Thymus (tissue), 11 donors: ENCODE measurements around the gene YBX1. TPM values are rescaled to one million over a fixed set of nuclear protein-coding genes. Genes with fewer than 3 reads are reported as not detected.

Experiments
- DNase-seq, 9 donors: peaks; one replicate each; pipeline ENCODE4 v3.0.0-alpha.2; 2013; ENCODE audit warnings: low spot score in 9 of 9, low read depth in 6 of 9, missing footprints in 1 of 9
- H3K27ac ChIP-seq, 2 donors: one replicate each; pipeline ENCODE4 v1.5.1; 2013; ENCODE audit warnings: control low read depth in 1 of 2, low read depth in 1 of 2, low read length in 1 of 2, mild to moderate bottlenecking in 1 of 2, moderate library complexity in 1 of 2
- H3K27me3 ChIP-seq, 2 donors: one replicate each; pipeline ENCODE4 v1.5.1; 2013; ENCODE audit warnings: low read length in 1 of 2; ENCODE audit not compliant: control insufficient read depth in 2 of 2, insufficient read depth in 1 of 2
- H3K36me3 ChIP-seq, 2 donors: one replicate each; pipeline ENCODE4 v1.5.1; 2013; ENCODE audit warnings: low read length in 1 of 2, mild to moderate bottlenecking in 1 of 2, moderate library complexity in 1 of 2; ENCODE audit not compliant: control insufficient read depth in 2 of 2, insufficient read depth in 2 of 2
- H3K4me1 ChIP-seq, 2 donors: one replicate each; pipeline ENCODE4 v1.5.1; 2013; ENCODE audit warnings: low read length in 2 of 2; ENCODE audit not compliant: control insufficient read depth in 2 of 2, insufficient read depth in 2 of 2
- H3K4me3 ChIP-seq, 2 donors: one replicate each; pipeline ENCODE4 v1.5.1; 2013; ENCODE audit warnings: low read length in 2 of 2, control low read depth in 1 of 2, mild to moderate bottlenecking in 1 of 2
- H3K9me3 ChIP-seq, 2 donors: one replicate each; pipeline ENCODE4 v1.5.1; 2013; ENCODE audit warnings: low read length in 1 of 2, mild to moderate bottlenecking in 1 of 2; ENCODE audit not compliant: control insufficient read depth in 2 of 2, insufficient read depth in 1 of 2
- WGBS: extraction: QIAGEN DNeasy Blood & Tissue Kit; methylation state at CpG from one replicate; pipeline ENCODE4 v1.1.7; 2013; 5-methylcytosine and 5-hydroxymethylcytosine counted together
- polyA plus RNA-seq: library from polyadenylated mRNA; stranded (reverse); fragments of 200-250 nt; gene quantifications from one replicate; pipeline ENCODE4 v1.2.3, GENCODE V29; 2013
- total RNA-seq: library from RNA; stranded (reverse); fragments of 120-200 nt; gene quantifications from one replicate; pipeline ENCODE4 v1.2.4, GENCODE V29; 2013
- donor health status: healthy.

YBX1 gene
- total and polyA plus RNA-seq, 2 donors, result 497 to 564 TPM

- no peak for DNase-seq
- H3K4me1 ChIP-seq, result no peaks in the 10 kb centered on the region
- H3K4me3 ChIP-seq, result no peak overlapping the region
- WGBS, result over 99% methylated on average over 3 of the region's 3 CpGs
- no peaks in the 10 kb centered on the region for H3K9me3 ChIP-seq
- no peak overlapping the region for H3K27ac ChIP-seq
- H3K27me3 ChIP-seq, result no peaks in the 10 kb centered on the region
- peaks cover 34 to 73% of the 10 kb centered on the region in 2 donors for H3K36me3 ChIP-seq
Observed at GRCh38 chr1:42669936-42670335, 12.3 kb upstream of the YBX1 start.

GRCh38 chr1:42670425-42670824 is 11.8 kb upstream of the YBX1 start:
- H3K27ac ChIP-seq, result no peak overlapping the region
- no peaks in the 10 kb centered on the region for H3K27me3 ChIP-seq
- H3K9me3 ChIP-seq, result no peaks in the 10 kb centered on the region
- no peak for DNase-seq
- H3K36me3 ChIP-seq, result peaks cover 32 to 75% of the 10 kb centered on the region in 2 donors
- H3K4me3 ChIP-seq, result no peak overlapping the region
- 97% methylated on average over 4 of the region's 4 CpGs for WGBS
- no peaks in the 10 kb centered on the region for H3K4me1 ChIP-seq

GRCh38 chr1:42674214-42674613 is 8.0 kb upstream of the YBX1 start:
- Histone ChIP-seq H3K27me3 (no peaks in the 10 kb centered on the region), H3K27ac (no peak overlapping the region), H3K36me3 (peaks cover 13 to 51% of the 10 kb centered on the region in 2 donors), H3K4me3 (no peak overlapping the region), H3K9me3 (no peaks in the 10 kb centered on the region), H3K4me1 (no peaks in the 10 kb centered on the region)
- no peak for DNase-seq

GRCh38 chr1:42674682-42675081 is 7.5 kb upstream of the YBX1 start:
- DNase-seq, result no peak
- peaks cover 13 to 49% of the 10 kb centered on the region in 2 donors for H3K36me3 ChIP-seq
- no peaks in the 10 kb centered on the region for H3K4me1 ChIP-seq
- no peaks in the 10 kb centered on the region for H3K27me3 ChIP-seq
- no peak overlapping the region for H3K4me3 ChIP-seq
- WGBS, result 96% methylated on average over 1 of the region's 1 CpG
- no peaks in the 10 kb centered on the region for H3K9me3 ChIP-seq
- no peak overlapping the region for H3K27ac ChIP-seq

- H3K9me3 ChIP-seq, result no peaks in the 10 kb centered on the region
- no peak overlapping the region for H3K27ac ChIP-seq
- WGBS, result 99% methylated on average over 3 of the region's 3 CpGs
- no peak overlapping the region for H3K4me3 ChIP-seq
- H3K36me3 ChIP-seq, result peaks cover 13 to 42% of the 10 kb centered on the region in 2 donors
- no peak for DNase-seq
- no peaks in the 10 kb centered on the region for H3K27me3 ChIP-seq
- no peaks in the 10 kb centered on the region for H3K4me1 ChIP-seq
Observed at GRCh38 chr1:42675467-42675866, 6.8 kb upstream of the YBX1 start.

GRCh38 chr1:42676534-42677087 is 5.6 kb upstream of the YBX1 start:
- peaks cover 13 to 33% of the 10 kb centered on the region in 2 donors for H3K36me3 ChIP-seq
- DNase-seq, result no peak

GRCh38 chr1:42679364-42679983 is 2.7 kb upstream of the YBX1 start:
- H3K4me1 ChIP-seq, result peaks cover 12 to 13% of the 10 kb centered on the region in 2 donors
- peaks cover 8 to 24% of the 10 kb centered on the region in 2 donors for H3K36me3 ChIP-seq
- no peaks in the 10 kb centered on the region for H3K27me3 ChIP-seq
- no peak overlapping the region for H3K4me3 ChIP-seq
- 92% methylated on average over 10 of the region's 10 CpGs for WGBS
- no peak overlapping the region for H3K27ac ChIP-seq
- no peaks in the 10 kb centered on the region for H3K9me3 ChIP-seq
- DNase-seq, result no peak

More at GRCh38 chr1:42676534-42677087, 5.6 kb upstream of the YBX1 start:
- H3K4me3 ChIP-seq, result no peak overlapping the region
- WGBS, result 99% methylated on average over 3 of the region's 3 CpGs
- no peak overlapping the region for H3K27ac ChIP-seq
- H3K27me3 ChIP-seq, result no peaks in the 10 kb centered on the region
- peaks cover 5 to 8% of the 10 kb centered on the region in 2 donors for H3K4me1 ChIP-seq
- no peaks in the 10 kb centered on the region for H3K9me3 ChIP-seq

- peaks cover 6 to 23% of the 10 kb centered on the region in 2 donors for H3K36me3 ChIP-seq
- H3K9me3 ChIP-seq, result no peaks in the 10 kb centered on the region
- no peaks in the 10 kb centered on the region for H3K27me3 ChIP-seq
- 91% methylated on average over 2 of the region's 2 CpGs for WGBS
- H3K27ac ChIP-seq, result no peak overlapping the region
- DNase-seq, result no peak
- peaks cover 13 to 14% of the 10 kb centered on the region in 2 donors for H3K4me1 ChIP-seq
- H3K4me3 ChIP-seq, result no peak overlapping the region
Observed at GRCh38 chr1:42680055-42680454, 2.2 kb upstream of the YBX1 start.

- DNase-seq, result peak in 6 of 9 donors; percentile 8 to 67 (median 28)
- H3K27ac ChIP-seq, result peak overlapping the region; percentile 89 to 95
- H3K9me3 ChIP-seq, result no peaks in the 10 kb centered on the region
- peak overlapping the region; percentile 78 to 86 for H3K4me3 ChIP-seq
- H3K27me3 ChIP-seq, result no peaks in the 10 kb centered on the region
- 8% methylated on average over 18 of the region's 18 CpGs for WGBS
- H3K4me1 ChIP-seq, result peaks cover 13 to 14% of the 10 kb centered on the region in 2 donors
- peaks cover 0 to 13% of the 10 kb centered on the region in 2 donors for H3K36me3 ChIP-seq
Observed at GRCh38 chr1:42680921-42681683, 1.1 kb upstream of the YBX1 start.
